ENCODE results near the gene TRIB2. TPM values are rescaled to one million over a fixed set of nuclear protein-coding genes. Genes with fewer than 3 reads are reported as not detected.

Gene TRIB2
- total and polyA plus RNA-seq, 9 of the 15 experiments (the other 6 are each of a cell fraction or from before 2014, with no cell fraction given), result 9.0 to 39.0 (median 26.3) TPM

GRCh38 chr2:12725233-12726187 lies 8.8 kb downstream of the TRIB2 start:
- in situ Hi-C loops (cut with MboI), result loop anchor here (25.0 kb wide), 1 partner anchor 287 kb away; no protein-coding TSS in a partner anchor
- H4K20me1 ChIP-seq (replicated peaks; ENCODE audit: control insufficient read depth, insufficient read depth, low read length), result no peaks in the 10 kb centered on the region; the same call in 1 of the 2 replicates

More at GRCh38 chr2:12725233-12726187, 8.8 kb downstream of the TRIB2 start:
- Histone ChIP-seq H3K27ac (ENCODE audit: extremely low read depth, low read depth, low read length) (no peak overlapping the region), H3K27me3 (ENCODE audit: control insufficient read depth in 2 of 2, insufficient read depth in 2 of 2, low read length in 2 of 2) (no peaks in the 10 kb centered on the region), H3K79me2 (ENCODE audit: control insufficient read depth, insufficient read depth, low read length) (peaks cover 29% of the 10 kb centered on the region), H2AFZ (ENCODE audit: low read depth, low read length) (no peak overlapping the region), H3K4me2 (ENCODE audit: insufficient read depth, low read length) (no peak overlapping the region), H3K9me3 (replicated peaks; ENCODE audit: control insufficient read depth, insufficient read depth, low read depth, low read length) (no peaks in the 10 kb centered on the region), H3K9me1 (ENCODE audit: control insufficient read depth, insufficient read depth, low read length) (no peaks in the 10 kb centered on the region), H3K4me1 (replicated peaks in 1 of 2; ENCODE audit: control insufficient read depth in 2 of 2, insufficient read depth in 2 of 2, low read length in 2 of 2) (no peaks in the 10 kb centered on the region; a peak in 2 of 5 replicates), H3K9ac (ENCODE audit: insufficient read depth in 1 of 2, low read depth in 2 of 2, low read length in 2 of 2) (no peak overlapping the region; a peak in 1 of 4 replicates), H3K36me3 (ENCODE audit: control insufficient read depth, insufficient read depth, low read length) (peaks cover 64% of the 10 kb centered on the region; the same call in 2 of the 3 replicates), H3K4me3 (no peak overlapping the region)
- BruUV-seq (replicated peaks), result no TSS peak
- ChIA-PET CTCF (ENCODE audit: low intra/inter-chr PET ratio) (no interaction called here), POLR2A (interaction anchor here (1.2 to 1.9 kb wide), 2 partner anchors 11 to 17 kb away, joined by 3 to 6 read pairs; no protein-coding TSS in a partner anchor)
- 89% methylated on average over 12 of the region's 12 CpGs for WGBS (ENCODE audit: insufficient coverage, low coverage, missing lambda C conversion rate)
- no peak for DNase-seq (ENCODE audit: extremely low read depth in 1 of 4, low spot score in 3 of 4)
- TF ChIP-seq ZNF583 (CRISPR knock-in tag; IDR thresholded peaks at IDR 0.05), result no peak
- TF ChIP-seq FOXP1 (CRISPR knock-in tag; IDR thresholded peaks at IDR 0.05), result no peak
- no peak for TF ChIP-seq THAP7 (CRISPR knock-in tag; IDR thresholded peaks at IDR 0.05)
- no peak for TF ChIP-seq KAT7 (CRISPR knock-in tag; IDR thresholded peaks at IDR 0.05; ENCODE audit: borderline replicate concordance)
- no peak for TF ChIP-seq THAP12 (CRISPR knock-in tag; IDR thresholded peaks at IDR 0.05)
- no peak for TF ChIP-seq NFATC3 (IDR thresholded peaks at IDR 0.05)
- no peak for TF ChIP-seq HNRNPK (IDR thresholded peaks at IDR 0.05; ENCODE audit: low read depth, low read length, poor library complexity, severe bottlenecking)
- no peak for TF ChIP-seq RFX7 (CRISPR knock-in tag; IDR thresholded peaks at IDR 0.05)
- TF ChIP-seq GATAD2A (IDR thresholded peaks at IDR 0.05), result no peak
- no peak for TF ChIP-seq ATF2 (CRISPR knock-in tag; IDR thresholded peaks at IDR 0.05)
- no peak for TF ChIP-seq HDAC2 (IDR thresholded peaks at IDR 0.05)
- TF ChIP-seq ELF4 (CRISPR knock-in tag; IDR thresholded peaks at IDR 0.05), result no peak
- no peak for TF ChIP-seq MAFK (IDR thresholded peaks at IDR 0.05; ENCODE audit: low read length)
- ATAC-seq, result no peak
- no peak for FAIRE-seq
- intact Hi-C loops (cut with micrococcal nuclease), result no loop called here
